Mesendoderm (in vitro differentiated cells): Measurements from ENCODE around the gene XPOT.

ENCODE experiments used
- DNase-seq: peaks from one replicate; pipeline ENCODE4 v3.0.0; 2013
- H2AK5ac ChIP-seq: 2 replicates; pipeline ENCODE4 v1.6.1; 2013; ENCODE audit warnings: low read length, inconsistent platforms
- H2BK120ac ChIP-seq: 2 replicates; pipeline ENCODE4 v1.6.1; 2013; ENCODE audit warnings: low read depth, mild to moderate bottlenecking, low read length, moderate library complexity, mixed read lengths
- H2BK15ac ChIP-seq: replicated peaks from 2 replicates; pipeline ENCODE4 v1.6.1; 2013; ENCODE audit warnings: low read depth, mild to moderate bottlenecking, moderate library complexity
- H2BK5ac ChIP-seq: 2 replicates; pipeline ENCODE4 v1.6.1; 2013; ENCODE audit warnings: low read length, inconsistent platforms
- H3K18ac ChIP-seq: 2 replicates; pipeline ENCODE4 v1.6.1; 2013; ENCODE audit warnings: mild to moderate bottlenecking, low read length, mixed read lengths
- H3K23ac ChIP-seq: one replicate; pipeline ENCODE4 v1.6.1; 2013; ENCODE audit warnings: low read length
- H3K27ac ChIP-seq: 2 replicates; pipeline ENCODE4 v1.5.1; 2013; ENCODE audit warnings: low read depth, mild to moderate bottlenecking, inconsistent platforms, low read length, moderate library complexity
- H3K27me3 ChIP-seq: 2 replicates; pipeline ENCODE4 v1.6.1; 2013; ENCODE audit warnings: low read length, control low read depth, mild to moderate bottlenecking, inconsistent platforms; ENCODE audit not compliant: insufficient read depth, poor library complexity
- H3K36me3 ChIP-seq: 2 replicates; pipeline ENCODE4 v1.6.1; 2013; ENCODE audit warnings: low read length, inconsistent platforms; ENCODE audit not compliant: control insufficient read depth, insufficient read depth
- H3K4ac ChIP-seq: one replicate; pipeline ENCODE4 v1.6.1; 2013; ENCODE audit warnings: low read depth, mild to moderate bottlenecking, low read length, moderate library complexity
- H3K4me1 ChIP-seq: 2 replicates; pipeline ENCODE4 v1.6.1; 2013; ENCODE audit warnings: low read depth, low read length, inconsistent platforms; ENCODE audit not compliant: control insufficient read depth
- H3K4me2 ChIP-seq: 2 replicates; pipeline ENCODE4 v1.6.1; 2013; ENCODE audit warnings: low read length
- H3K4me3 ChIP-seq: 2 replicates; pipeline ENCODE4 v1.5.1; 2013; ENCODE audit warnings: mild to moderate bottlenecking, low read length
- H3K56ac ChIP-seq: one replicate; pipeline ENCODE4 v1.6.1; 2013; ENCODE audit warnings: low read length
- H3K79me1 ChIP-seq: 2 replicates; pipeline ENCODE4 v1.6.1; 2013; ENCODE audit warnings: low read length, inconsistent platforms
- H3K79me2 ChIP-seq: 2 replicates; pipeline ENCODE4 v1.6.1; 2013; ENCODE audit warnings: mild to moderate bottlenecking, low read length; ENCODE audit not compliant: control insufficient read depth, insufficient read depth
- H3K9ac ChIP-seq: 2 replicates; pipeline ENCODE4 v1.6.1; 2013; ENCODE audit warnings: low read length, inconsistent platforms
- H4K5ac ChIP-seq: one replicate; pipeline ENCODE4 v1.6.1; 2013; ENCODE audit warnings: low read length
- H4K8ac ChIP-seq: one replicate; pipeline ENCODE4 v1.6.1; 2013; ENCODE audit warnings: low read depth, mild to moderate bottlenecking, control low read depth, low read length, moderate library complexity
- WGBS: extraction: QIAGEN DNeasy Blood & Tissue Kit; methylation state at CpG from one replicate; pipeline ENCODE4 v1.1.7; 2013; ENCODE audit warnings: low lambda C conversion rate, missing lambda C conversion rate; ENCODE audit not compliant: insufficient coverage; ENCODE audit errors: extremely low coverage; 5-methylcytosine and 5-hydroxymethylcytosine counted together

XPOT gene

DNA sequence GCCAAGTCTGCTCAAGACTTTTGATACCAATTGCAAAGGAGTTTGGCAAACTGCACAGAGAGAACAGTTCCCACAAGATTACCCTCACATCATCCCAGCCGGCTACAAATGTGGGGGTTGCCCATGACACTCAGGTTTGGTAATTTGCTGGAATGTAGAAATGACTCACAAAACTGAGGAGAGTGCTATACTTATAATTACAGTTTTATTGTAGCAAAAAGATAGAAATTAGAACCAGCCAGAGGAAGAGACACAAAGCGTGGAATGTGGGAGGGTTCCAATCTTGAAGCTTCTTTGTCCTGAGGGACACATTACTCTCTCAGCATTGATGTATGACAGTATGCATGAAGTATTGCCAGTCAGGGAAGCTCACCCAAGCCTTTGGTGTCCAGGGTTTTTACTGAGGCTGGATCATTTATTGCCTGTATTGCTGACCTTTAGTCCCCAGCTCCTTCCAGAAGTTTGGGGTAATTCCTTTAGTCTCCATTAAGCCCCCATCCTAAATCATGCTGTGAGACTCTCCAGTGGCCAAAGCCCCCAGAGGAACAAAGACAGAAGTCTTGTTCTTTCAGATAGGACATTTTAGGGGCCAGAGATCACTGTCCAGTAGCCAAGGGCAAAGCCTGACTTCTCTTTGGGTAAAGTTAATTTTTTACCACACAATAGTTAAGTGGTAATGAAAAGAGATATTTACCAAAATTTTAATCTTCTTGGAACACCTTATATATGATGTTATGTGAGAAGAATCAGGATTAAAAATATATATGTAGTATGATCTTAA is 57.6 kb downstream of the XPOT start:
- no peak overlapping the region for H3K27ac ChIP-seq
- WGBS, result no CpG with 5 or more reads among the region's 2 CpGs
- peaks cover 3% of the 10 kb centered on the region for H3K4me1 ChIP-seq
- no peak overlapping the region for H3K4me3 ChIP-seq
- H4K5ac ChIP-seq, result no peak overlapping the region
- no peak overlapping the region for H3K18ac ChIP-seq
- no peak overlapping the region for H2BK15ac ChIP-seq
- H3K4me2 ChIP-seq, result no peak overlapping the region
- H3K79me1 ChIP-seq, result peaks cover 7% of the 10 kb centered on the region
- H2AK5ac ChIP-seq, result no peak overlapping the region
- no peak overlapping the region for H2BK120ac ChIP-seq
- H3K79me2 ChIP-seq, result peaks cover 9% of the 10 kb centered on the region
- no peak overlapping the region for H3K4ac ChIP-seq
- H3K56ac ChIP-seq, result no peak overlapping the region
- no peak for DNase-seq
- no peak overlapping the region for H2BK5ac ChIP-seq
- no peak overlapping the region for H3K9ac ChIP-seq
- H4K8ac ChIP-seq, result no peak overlapping the region
- H3K27me3 ChIP-seq, result no peaks in the 10 kb centered on the region
- H3K23ac ChIP-seq, result no peak overlapping the region
- peaks cover 1% of the 10 kb centered on the region for H3K36me3 ChIP-seq

DNA sequence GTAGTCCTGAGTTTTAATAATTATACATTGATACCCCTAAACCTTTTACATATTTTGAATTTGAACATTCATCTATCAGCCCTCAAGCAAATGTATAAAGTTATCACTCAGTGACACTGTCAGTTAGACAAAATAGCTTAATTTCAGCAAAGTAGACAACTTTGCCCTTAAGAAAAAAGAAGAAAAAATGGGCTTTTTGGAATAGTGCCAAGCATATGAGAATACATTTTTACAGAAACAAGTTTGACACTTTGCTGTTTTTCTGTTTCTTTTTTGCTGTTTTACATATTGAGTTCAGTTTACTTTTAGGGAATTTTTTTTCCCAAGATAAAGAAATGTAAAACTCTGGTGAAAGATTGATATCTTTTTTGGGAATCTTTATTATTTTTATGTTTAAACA is 62.0 kb downstream of the XPOT start:
- H3K4me1 ChIP-seq, result no peaks in the 10 kb centered on the region
- H3K79me1 ChIP-seq, result peaks cover 2% of the 10 kb centered on the region
- H2AK5ac ChIP-seq, result no peak overlapping the region
- H2BK120ac ChIP-seq, result no peak overlapping the region
- no peak overlapping the region for H3K56ac ChIP-seq
- H4K5ac ChIP-seq, result no peak overlapping the region
- no peak overlapping the region for H2BK15ac ChIP-seq
- no peak overlapping the region for H3K18ac ChIP-seq
- peaks cover 2% of the 10 kb centered on the region for H3K36me3 ChIP-seq
- DNase-seq, result no peak
- no peak overlapping the region for H4K8ac ChIP-seq
- no peak overlapping the region for H3K23ac ChIP-seq
- no peak overlapping the region for H2BK5ac ChIP-seq
- no peak overlapping the region for H3K9ac ChIP-seq
- H3K79me2 ChIP-seq, result no peaks in the 10 kb centered on the region
- H3K4ac ChIP-seq, result no peak overlapping the region
- no peak overlapping the region for H3K27ac ChIP-seq
- no peak overlapping the region for H3K4me3 ChIP-seq
- H3K27me3 ChIP-seq, result no peaks in the 10 kb centered on the region
- H3K4me2 ChIP-seq, result no peak overlapping the region

DNA sequence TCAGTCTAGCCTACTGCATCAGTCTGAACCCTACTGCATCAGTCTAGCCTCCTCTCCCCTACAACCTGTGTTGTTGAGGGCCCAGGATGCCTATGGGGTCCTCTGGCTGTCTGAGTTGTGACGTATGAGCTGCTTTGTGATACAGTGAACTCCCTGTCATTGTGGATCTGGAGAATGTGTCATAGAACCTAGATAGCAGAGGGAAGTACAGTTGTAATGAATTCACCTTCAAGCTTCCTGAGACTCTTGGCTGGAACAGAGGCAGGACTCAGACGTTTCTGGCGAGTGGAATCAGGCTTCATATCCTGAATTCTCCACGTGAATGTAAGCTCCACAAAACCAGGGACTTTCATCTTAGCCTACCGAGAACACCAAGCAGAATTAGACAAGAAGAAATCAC is 64.8 kb downstream of the XPOT start:
- no peak overlapping the region for H3K9ac ChIP-seq
- no peak overlapping the region for H3K4me2 ChIP-seq
- H3K36me3 ChIP-seq, result peaks cover 2% of the 10 kb centered on the region
- DNase-seq, result no peak
- no peak overlapping the region for H4K5ac ChIP-seq
- no peaks in the 10 kb centered on the region for H3K79me2 ChIP-seq
- H3K56ac ChIP-seq, result no peak overlapping the region
- H3K23ac ChIP-seq, result no peak overlapping the region
- no peak overlapping the region for H4K8ac ChIP-seq
- no peak overlapping the region for H3K4ac ChIP-seq
- no CpG with 5 or more reads among the region's 5 CpGs for WGBS
- no peak overlapping the region for H2BK120ac ChIP-seq
- no peak overlapping the region for H3K18ac ChIP-seq
- no peak overlapping the region for H3K27ac ChIP-seq
- H2AK5ac ChIP-seq, result no peak overlapping the region
- H3K27me3 ChIP-seq, result no peaks in the 10 kb centered on the region
- H3K4me1 ChIP-seq, result no peaks in the 10 kb centered on the region
- H2BK15ac ChIP-seq, result no peak overlapping the region
- H2BK5ac ChIP-seq, result no peak overlapping the region
- no peak overlapping the region for H3K4me3 ChIP-seq
- no peaks in the 10 kb centered on the region for H3K79me1 ChIP-seq

- no CpG with 5 or more reads among the region's 2 CpGs for WGBS
- H3K79me1 ChIP-seq, result no peaks in the 10 kb centered on the region
Observed at GRCh38 chr12:64469455-64470142, 65.4 kb downstream of the XPOT start.

DNA sequence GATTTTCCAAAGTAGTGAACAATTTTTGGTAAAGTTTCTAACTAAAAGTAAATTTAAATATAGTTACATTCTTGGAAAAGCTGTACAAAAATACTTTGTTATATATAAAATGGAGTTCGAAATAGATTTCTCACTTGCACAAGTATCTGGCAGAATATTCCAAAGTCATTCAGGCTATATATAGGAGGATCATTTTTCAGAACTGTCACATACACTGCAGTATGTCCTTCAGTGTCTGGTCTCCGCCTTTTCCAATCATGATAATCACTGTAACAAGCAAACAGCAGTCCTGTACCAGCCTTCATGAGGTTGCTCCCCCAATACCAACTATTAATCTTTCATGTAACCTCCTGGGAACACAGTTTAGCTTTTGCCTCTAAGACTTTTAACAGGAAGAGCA is 66.3 kb downstream of the XPOT start:
- Histone ChIP-seq H3K4me3 (no peak overlapping the region), H2BK15ac (no peak overlapping the region), H4K8ac (no peak overlapping the region), H4K5ac (no peak overlapping the region), H3K4ac (no peak overlapping the region), H2AK5ac (no peak overlapping the region), H3K4me1 (no peaks in the 10 kb centered on the region), H3K18ac (no peak overlapping the region), H3K9ac (no peak overlapping the region), H3K4me2 (no peak overlapping the region), H3K27ac (no peak overlapping the region), H3K79me2 (no peaks in the 10 kb centered on the region), H3K36me3 (peaks cover 4% of the 10 kb centered on the region), H3K27me3 (no peaks in the 10 kb centered on the region), H3K23ac (no peak overlapping the region), H2BK5ac (no peak overlapping the region), H3K79me1 (no peaks in the 10 kb centered on the region), H3K56ac (no peak overlapping the region), H2BK120ac (no peak overlapping the region)
- no CpG with 5 or more reads among the region's 2 CpGs for WGBS
- no peak for DNase-seq

More at GRCh38 chr12:64469455-64470142, 65.4 kb downstream of the XPOT start:
- no peak overlapping the region for H3K27ac ChIP-seq
- H4K5ac ChIP-seq, result no peak overlapping the region
- no peak overlapping the region for H2BK120ac ChIP-seq
- H3K27me3 ChIP-seq, result no peaks in the 10 kb centered on the region
- H3K9ac ChIP-seq, result no peak overlapping the region
- no peak overlapping the region for H2BK5ac ChIP-seq
- H3K18ac ChIP-seq, result no peak overlapping the region
- H4K8ac ChIP-seq, result no peak overlapping the region
- H3K36me3 ChIP-seq, result peaks cover 2% of the 10 kb centered on the region
- no peak overlapping the region for H2AK5ac ChIP-seq
- no peak overlapping the region for H2BK15ac ChIP-seq
- H3K4me3 ChIP-seq, result no peak overlapping the region
- no peak for DNase-seq
- no peak overlapping the region for H3K4me2 ChIP-seq
- H3K56ac ChIP-seq, result no peak overlapping the region
- no peak overlapping the region for H3K4ac ChIP-seq
- H3K4me1 ChIP-seq, result no peaks in the 10 kb centered on the region
- no peaks in the 10 kb centered on the region for H3K79me2 ChIP-seq
- H3K23ac ChIP-seq, result no peak overlapping the region
